Panc1 (cell line): Measurements from ENCODE around the gene KRTAP5-7. TPM values are rescaled to one million over a fixed set of nuclear protein-coding genes. Genes with fewer than 3 reads are reported as not detected.

ENCODE experiments used
- ATAC-seq: fragments of 200-7000 bp; cut with Tn5 transposase; 2 replicates; pipeline ENCODE4 v1.9.1; 2020; ENCODE audit warnings: mild to moderate bottlenecking, moderate library complexity
- BruUV-seq: library from RNA; stranded (reverse); fragments of 400-500 nt; replicated peaks from 2 replicates; lab custom pipeline; 2021; lab: Mats Ljungman, UMichigan
- CTCF ChIA-PET: fragments of 300-600 bp; sonication (Branson Sonifier 250); formaldehyde crosslinking; loops from one replicate; lab custom pipeline; 2022; ENCODE audit warnings: antibody characterized with exemption; lab: Charles Lee
- POLR2A ChIA-PET: fragments of 300-600 bp; sonication (Branson Sonifier 250); formaldehyde crosslinking; loops from one replicate; lab custom pipeline; 2022; ENCODE audit warnings: antibody characterized with exemption; lab: Charles Lee
- DNase-seq: peaks from one replicate; pipeline ENCODE4 v3.0.0-alpha.2; 2010; ENCODE audit warnings: low read depth, low spot score
- H3K27ac ChIP-seq: 2 replicates; pipeline ENCODE4 v1.5.1; 2011; ENCODE audit warnings: mild to moderate bottlenecking, low read length, inconsistent platforms
- H3K27me3 ChIP-seq: fragments of 200-500 bp; sonication (Bioruptor generic); 2 replicates; pipeline ENCODE4 v1.6.0; 2014; ENCODE audit warnings: low read length, inconsistent platforms; ENCODE audit not compliant: control insufficient read depth, insufficient read depth
- H3K36me3 ChIP-seq: fragments of 200-500 bp; sonication (Bioruptor generic); 2 replicates; pipeline ENCODE4 v1.5.1; 2014; ENCODE audit warnings: inconsistent platforms, mild to moderate bottlenecking, low read length, moderate library complexity; ENCODE audit not compliant: control insufficient read depth, insufficient read depth
- H3K4me1 ChIP-seq: 2 replicates; pipeline ENCODE4 v1.5.1; 2011; ENCODE audit warnings: inconsistent platforms, mild to moderate bottlenecking, low read length, moderate library complexity; ENCODE audit not compliant: control insufficient read depth, insufficient read depth
- H3K4me3 ChIP-seq, 2 experiments: 2 replicates each; pipeline ENCODE4 v1.5.1; 2011 to 2012; ENCODE audit warnings: low read depth in 2 of 2, low read length in 2 of 2, mild to moderate bottlenecking in 2 of 2, inconsistent platforms in 1 of 2, moderate library complexity in 1 of 2
- H3K9me3 ChIP-seq: fragments of 200-500 bp; sonication (Bioruptor generic); 2 replicates; pipeline ENCODE4 v1.5.1; 2014; ENCODE audit warnings: low read depth, mild to moderate bottlenecking, inconsistent platforms, low read length, moderate library complexity; ENCODE audit not compliant: control insufficient read depth, insufficient read depth
- CTCF ChIP-seq: fragments of 450-650 bp; IDR thresholded peaks from 2 replicates; pipeline ENCODE4 v1.5.1; 2017; ENCODE audit warnings: mild to moderate bottlenecking
- POLR2AphosphoS5 ChIP-seq: IDR thresholded peaks from 2 replicates; pipeline ENCODE4 v1.6.1; 2012; ENCODE audit warnings: mild to moderate bottlenecking, low read depth, low read length, moderate library complexity
- REST ChIP-seq, 2 experiments: IDR thresholded peaks; 2 replicates each; pipeline ENCODE4 v1.6.1; 2011 to 2012; ENCODE audit warnings: low read depth in 2 of 2, control low read depth in 1 of 2, low read length in 1 of 2, mild to moderate bottlenecking in 1 of 2, moderate library complexity in 1 of 2; ENCODE audit not compliant: insufficient read depth in 1 of 2
- SIN3A ChIP-seq: IDR thresholded peaks from 2 replicates; pipeline ENCODE4 v1.6.1; 2012; ENCODE audit warnings: low read depth, mild to moderate bottlenecking, low read length, moderate library complexity, borderline replicate concordance; ENCODE audit not compliant: insufficient read depth
- TCF7L2 ChIP-seq: IDR thresholded peaks from 2 replicates; pipeline ENCODE4 v1.6.1; 2011; ENCODE audit warnings: mild to moderate bottlenecking, low read depth, low read length, inconsistent platforms
- in situ Hi-C: cut with HindIII; loops from 2 replicates; pipeline ENCODE4 v1.10.0; 2016; ENCODE audit warnings: low sequenced_read_pairs, low pct_unique_long_range_greater_than_20kb
- intact Hi-C: fragments of 100-400 bp; cut with micrococcal nuclease; formaldehyde crosslinking; loops from one replicate; pipeline ENCODE4 v1.10.0; 2022; ENCODE audit not compliant: unreplicated experiment
- total RNA-seq: library from RNA; stranded (reverse); gene quantifications from one replicate; pipeline ENCODE4 v1.2.1, GENCODE V29; 2021; ENCODE audit not compliant: unreplicated experiment

KRTAP5-7 gene
- total RNA-seq, 1 experiment from 2014 or later = not detected

- ChIA-PET CTCF (interaction anchor here (0.9 kb wide), 1 partner anchor 104 kb away, joined by 3 read pairs; no protein-coding TSS in a partner anchor), POLR2A (interaction anchor here (0.5 kb wide), 1 partner anchor 33 kb away, joined by 5 read pairs; the partner anchor contains the start of gene NADSYN1)
- no TSS peak for BruUV-seq
- Histone ChIP-seq H3K9me3 (no peaks in the 10 kb centered on the region), H3K4me1 (peaks cover 10% of the 10 kb centered on the region; the same call in 1 of the 2 replicates), H3K27ac (no peak overlapping the region), H3K27me3 (no peaks in the 10 kb centered on the region), H3K36me3 (peaks cover 5% of the 10 kb centered on the region; the same call in 1 of the 2 replicates), H3K4me3 (no peak overlapping the region)
- ATAC-seq (no peak), DNase-seq (no peak)
- intact Hi-C loops (no loop called here), in situ Hi-C loops (no loop called here)
- TF ChIP-seq CTCF (no peak), SIN3A (no peak), POLR2AphosphoS5 (no peak), TCF7L2 (no peak)
These were observed 41.6 kb upstream of the KRTAP5-7 start for GRCh38 chr11:71485466-71485865.

- ATAC-seq (no peak), DNase-seq (no peak)
- H3K27ac ChIP-seq = no peak overlapping the region
- ChIA-PET POLR2A (no interaction called here), CTCF (interaction anchor here (0.9 kb wide), 1 partner anchor 103 kb away, joined by 3 read pairs; no protein-coding TSS in a partner anchor)
- intact Hi-C loops (no loop called here), in situ Hi-C loops (no loop called here)
- peaks cover 5% of the 10 kb centered on the region; the same call in 1 of the 2 replicates for H3K36me3 ChIP-seq
- peaks cover 10% of the 10 kb centered on the region; the same call in 1 of the 2 replicates for H3K4me1 ChIP-seq
- no TSS peak for BruUV-seq
- no peak for TF ChIP-seq SIN3A
- H3K4me3 ChIP-seq = no peak overlapping the region
- no peaks in the 10 kb centered on the region for H3K9me3 ChIP-seq
- H3K27me3 ChIP-seq = no peaks in the 10 kb centered on the region
These were observed 40.7 kb upstream of the KRTAP5-7 start for GRCh38 chr11:71486320-71486719.

GRCh38 chr11:71488681-71489270, 38.3 kb upstream of the KRTAP5-7 start:
- no TSS peak for BruUV-seq
- H3K36me3 ChIP-seq = no peaks in the 10 kb centered on the region
- H3K27me3 ChIP-seq = no peaks in the 10 kb centered on the region
- intact Hi-C loops = no loop called here
- no peak overlapping the region for H3K4me3 ChIP-seq
- H3K4me1 ChIP-seq = peaks cover 10% of the 10 kb centered on the region; the same call in 1 of the 2 replicates
- no peaks in the 10 kb centered on the region for H3K9me3 ChIP-seq
- POLR2A ChIA-PET = interaction anchor here (0.6 kb wide), 2 partner anchors 36 to 827 kb away, joined by 3 to 6 read pairs; partner anchors contain the start of gene NADSYN1
- TF ChIP-seq SIN3A (no peak), REST (IDR thresholded peaks at IDR 0.05; ENCODE audit: insufficient read depth in 1 of 2, low read depth in 2 of 2, low read length in 1 of 2) (no peak), POLR2AphosphoS5 (no peak), CTCF (no peak), TCF7L2 (no peak)
- CTCF ChIA-PET = no interaction called here
- no peak overlapping the region for H3K27ac ChIP-seq
- DNase-seq (no peak), ATAC-seq (peak; percentile 36; the same call in 1 of the 2 replicates)
- in situ Hi-C loops = no loop called here
